ENCODE data around the gene NRIP2.

NRIP2 gene

GRCh38 chr12:2804393-2805142 is 30.3 kb downstream of the NRIP2 start:
- DNase-seq: no peak

GRCh38 chr12:2803635-2804392 is 31.0 kb downstream of the NRIP2 start:
- DNase-seq: no peak

GRCh38 chr12:2801044-2801783 is 33.6 kb downstream of the NRIP2 start:
- DNase-seq: no peak

- no peak for DNase-seq
Measured at GRCh38 chr12:2800046-2800570, 34.7 kb downstream of the NRIP2 start.

- DNase-seq: no peak
Measured at GRCh38 chr12:2797721-2798418, 37.0 kb downstream of the NRIP2 start.

- DNase-seq: no peak
Measured at GRCh38 chr12:2796187-2796666, 38.6 kb downstream of the NRIP2 start.

- no peak for DNase-seq
Measured at GRCh38 chr12:2795291-2796186, 39.3 kb downstream of the NRIP2 start.

- peak; percentile 66 for DNase-seq
Measured at GRCh38 chr12:2794736-2795289, 40.0 kb downstream of the NRIP2 start, which contains the start of gene FKBP4. TSS of gene FKBP4 (plus strand) at chr12:2794970. CDS start at chr12:2795140, 170 bp downstream.

- no peak for DNase-seq
Measured at GRCh38 chr12:2794191-2794735, 40.6 kb downstream of the NRIP2 start.

GRCh38 chr12:2793561-2793960 is 41.3 kb downstream of the NRIP2 start:
- no peak for DNase-seq

GRCh38 chr12:2792671-2793500 is 41.9 kb downstream of the NRIP2 start:
- DNase-seq: no peak

- no peak for DNase-seq
Measured at GRCh38 chr12:2791089-2791488, 43.7 kb downstream of the NRIP2 start.

- DNase-seq: no peak
Measured at GRCh38 chr12:2785017-2785416, 49.8 kb downstream of the NRIP2 start.

GRCh38 chr12:2783936-2784600 is 50.8 kb downstream of the NRIP2 start:
- no peak for DNase-seq

GRCh38 chr12:2779281-2779680 is 55.6 kb downstream of the NRIP2 start:
- no peak for DNase-seq

GRCh38 chr12:2776129-2776806 is 58.6 kb downstream of the NRIP2 start:
- DNase-seq: no peak

GRCh38 chr12:2775431-2775830 is 59.4 kb downstream of the NRIP2 start:
- DNase-seq: no peak

All from amniotic stem cell (primary cell).